ENCODE measurements around the gene CLINT1.
"Not testable (repeated sequence)": the region's sequence is repeated elsewhere in the genome, so short reads cannot be mapped to it uniquely, and the experiment has no call there.

Gene CLINT1

GRCh38 chr5:157862183-157862851 is 3.4 kb upstream of the CLINT1 start:
- no peak for DNase-seq

GRCh38 chr5:157860898-157861890 is 2.2 kb upstream of the CLINT1 start:
- no peak for DNase-seq

GRCh38 chr5:157859227-157859575 is 256 bp upstream of the CLINT1 start:
- no peak for DNase-seq

GRCh38 chr5:157857816-157858526 is 974 bp downstream of the CLINT1 start:
- no peak for DNase-seq

- DNase-seq, result no peak
These were observed 3.4 kb downstream of the CLINT1 start for GRCh38 chr5:157855404-157855994.

- DNase-seq, result not testable (repeated sequence)
These were observed 5.6 kb downstream of the CLINT1 start for GRCh38 chr5:157853365-157853764.

- no peak for DNase-seq
These were observed 12.9 kb downstream of the CLINT1 start for GRCh38 chr5:157845914-157846598.

- no peak for DNase-seq
These were observed 16.2 kb downstream of the CLINT1 start for GRCh38 chr5:157842787-157843186.

- DNase-seq, result no peak
These were observed 16.8 kb downstream of the CLINT1 start for GRCh38 chr5:157842185-157842584.

GRCh38 chr5:157839157-157839795 is 19.7 kb downstream of the CLINT1 start:
- no peak for DNase-seq

GRCh38 chr5:157836121-157836753 is 22.7 kb downstream of the CLINT1 start:
- no peak for DNase-seq

GRCh38 chr5:157835041-157835440 is 23.9 kb downstream of the CLINT1 start:
- no peak for DNase-seq

- no peak for DNase-seq
These were observed 29.9 kb downstream of the CLINT1 start for GRCh38 chr5:157828944-157829639.

GRCh38 chr5:157828105-157828943 is 30.6 kb downstream of the CLINT1 start:
- no peak for DNase-seq

GRCh38 chr5:157827423-157827822 is 31.5 kb downstream of the CLINT1 start:
- DNase-seq, result no peak

- DNase-seq, result no peak
These were observed 35.3 kb downstream of the CLINT1 start for GRCh38 chr5:157823655-157824054.

GRCh38 chr5:157821822-157822622 is 36.9 kb downstream of the CLINT1 start:
- DNase-seq, result no peak

- DNase-seq, result no peak
These were observed 37.5 kb downstream of the CLINT1 start for GRCh38 chr5:157821405-157821804.

Measured in activated CD4-positive, CD25-positive, alpha-beta regulatory T cell (primary cell).